HEK293 (cell line): ENCODE data around the gene DENND4B.
A peak's percentile ranks its signal among the peaks of the same experiment; 100 is the strongest.

Experiments used
- CTCF ChIP-seq: fragments of 450-650 bp; formaldehyde crosslinking; IDR thresholded peaks from 2 replicates; pipeline ENCODE4 v1.5.1; 2016; ENCODE audit warnings: missing biosample characterization, missing genetic modification characterization
- GLI2 ChIP-seq: fragments of 450-650 bp; formaldehyde crosslinking; IDR thresholded peaks from 2 replicates; pipeline ENCODE4; 2017; ENCODE audit warnings: missing biosample characterization, missing genetic modification characterization, low read depth, borderline replicate concordance
- HIC1 ChIP-seq: fragments of 450-650 bp; formaldehyde crosslinking; IDR thresholded peaks from 2 replicates; pipeline ENCODE4 v1.5.1; 2016; ENCODE audit warnings: missing biosample characterization, missing genetic modification characterization
- IKZF3 ChIP-seq: fragments of 450-650 bp; IDR thresholded peaks from 2 replicates; pipeline ENCODE4 v1.5.0; 2018; ENCODE audit warnings: missing biosample characterization, mild to moderate bottlenecking, missing genetic modification characterization, moderate library complexity
- KLF1 ChIP-seq: fragments of 450-650 bp; formaldehyde crosslinking; IDR thresholded peaks from 2 replicates; pipeline ENCODE4 v1.5.1; 2016; ENCODE audit warnings: missing biosample characterization, missing genetic modification characterization
- OSR2 ChIP-seq: fragments of 450-650 bp; formaldehyde crosslinking; IDR thresholded peaks from 2 replicates; pipeline ENCODE4 v1.5.1; 2016; ENCODE audit warnings: missing biosample characterization, missing genetic modification characterization
- PRDM1 ChIP-seq: fragments of 450-650 bp; formaldehyde crosslinking; IDR thresholded peaks from 2 replicates; pipeline ENCODE4; 2016; ENCODE audit warnings: missing biosample characterization, missing genetic modification characterization
- SCRT2 ChIP-seq: fragments of 450-650 bp; formaldehyde crosslinking; IDR thresholded peaks from 2 replicates; pipeline ENCODE4 v1.5.1; 2016; ENCODE audit warnings: missing biosample characterization, missing genetic modification characterization
- YY2 ChIP-seq: fragments of 450-650 bp; formaldehyde crosslinking; IDR thresholded peaks from 2 replicates; pipeline ENCODE4 v1.5.1; 2016; ENCODE audit warnings: missing biosample characterization, missing genetic modification characterization
- ZBTB10 ChIP-seq: fragments of 450-650 bp; formaldehyde crosslinking; IDR thresholded peaks from 2 replicates; pipeline ENCODE4 v1.5.1; 2016; ENCODE audit warnings: missing biosample characterization, missing genetic modification characterization
- ZBTB48 ChIP-seq: fragments of 450-650 bp; formaldehyde crosslinking; IDR thresholded peaks from 2 replicates; pipeline ENCODE4 v1.5.1; 2016; ENCODE audit warnings: missing biosample characterization, missing genetic modification characterization
- ZNF155 ChIP-seq: fragments of 450-650 bp; formaldehyde crosslinking; IDR thresholded peaks from 2 replicates; pipeline ENCODE4 v1.5.1; 2016; ENCODE audit warnings: missing biosample characterization, missing genetic modification characterization
- ZNF16 ChIP-seq: fragments of 450-650 bp; formaldehyde crosslinking; IDR thresholded peaks from 2 replicates; pipeline ENCODE4 v1.5.1; 2016; ENCODE audit warnings: low read depth, missing biosample characterization, missing genetic modification characterization
- ZNF19 ChIP-seq: fragments of 450-650 bp; formaldehyde crosslinking; IDR thresholded peaks from 2 replicates; pipeline ENCODE4; 2016; ENCODE audit warnings: missing biosample characterization, missing genetic modification characterization, low read depth
- ZNF239 ChIP-seq: fragments of 450-650 bp; formaldehyde crosslinking; IDR thresholded peaks from 2 replicates; pipeline ENCODE4 v1.5.1; 2016; ENCODE audit warnings: missing biosample characterization, missing genetic modification characterization
- ZNF354C ChIP-seq: fragments of 450-650 bp; formaldehyde crosslinking; IDR thresholded peaks from 2 replicates; pipeline ENCODE4 v1.5.1; 2016; ENCODE audit warnings: missing biosample characterization, missing genetic modification characterization, low read depth, borderline replicate concordance
- ZNF362 ChIP-seq: fragments of 450-650 bp; formaldehyde crosslinking; IDR thresholded peaks from 2 replicates; pipeline ENCODE4 v1.5.1; 2016; ENCODE audit warnings: missing biosample characterization, missing genetic modification characterization
- ZNF404 ChIP-seq: fragments of 450-650 bp; formaldehyde crosslinking; IDR thresholded peaks from 2 replicates; pipeline ENCODE4 v1.5.1; 2017; ENCODE audit warnings: missing biosample characterization, missing genetic modification characterization
- ZNF433 ChIP-seq: fragments of 450-650 bp; formaldehyde crosslinking; IDR thresholded peaks from 2 replicates; pipeline ENCODE4 v1.5.1; 2016; ENCODE audit warnings: missing biosample characterization, missing genetic modification characterization, low read depth
- ZNF473 ChIP-seq: fragments of 450-650 bp; formaldehyde crosslinking; IDR thresholded peaks from 2 replicates; pipeline ENCODE4 v1.5.1; 2017; ENCODE audit warnings: missing biosample characterization, missing genetic modification characterization
- ZNF488 ChIP-seq: fragments of 450-650 bp; formaldehyde crosslinking; IDR thresholded peaks from 2 replicates; pipeline ENCODE4 v1.5.1; 2016; ENCODE audit warnings: missing biosample characterization, missing genetic modification characterization
- ZNF529 ChIP-seq: fragments of 450-650 bp; formaldehyde crosslinking; IDR thresholded peaks from 2 replicates; pipeline ENCODE4 v1.5.1; 2017; ENCODE audit warnings: missing genetic modification characterization, missing biosample characterization; ENCODE audit not compliant: insufficient replicate concordance
- ZNF544 ChIP-seq: fragments of 450-650 bp; formaldehyde crosslinking; IDR thresholded peaks from 2 replicates; pipeline ENCODE4 v1.5.0; 2017; ENCODE audit warnings: missing biosample characterization, missing genetic modification characterization
- ZNF561 ChIP-seq: fragments of 450-650 bp; IDR thresholded peaks from 2 replicates; pipeline ENCODE4 v1.5.1; 2018; ENCODE audit warnings: missing biosample characterization, missing genetic modification characterization, borderline replicate concordance
- ZNF585B ChIP-seq: fragments of 450-650 bp; formaldehyde crosslinking; IDR thresholded peaks from 2 replicates; pipeline ENCODE4 v1.5.1; 2016; ENCODE audit warnings: missing biosample characterization, missing genetic modification characterization
- ZNF626 ChIP-seq: fragments of 450-650 bp; sonication (Bioruptor Pico); formaldehyde crosslinking; IDR thresholded peaks from 2 replicates; pipeline ENCODE4 v1.5.1; 2018; ENCODE audit warnings: missing biosample characterization, missing genetic modification characterization, inconsistent platforms
- ZNF629 ChIP-seq: fragments of 450-650 bp; formaldehyde crosslinking; IDR thresholded peaks from 2 replicates; pipeline ENCODE4 v1.5.1; 2017; ENCODE audit warnings: missing biosample characterization, missing genetic modification characterization
- ZNF645 ChIP-seq: fragments of 450-650 bp; formaldehyde crosslinking; IDR thresholded peaks from 2 replicates; pipeline ENCODE4; 2016; ENCODE audit warnings: missing biosample characterization, missing genetic modification characterization
- ZNF768 ChIP-seq: fragments of 450-650 bp; formaldehyde crosslinking; IDR thresholded peaks from 2 replicates; pipeline ENCODE4 v1.5.1; 2018; ENCODE audit warnings: missing biosample characterization, mild to moderate bottlenecking, missing genetic modification characterization
- ZNF830 ChIP-seq: fragments of 450-650 bp; IDR thresholded peaks from 2 replicates; pipeline ENCODE4 v1.5.0; 2018; ENCODE audit warnings: missing biosample characterization, missing genetic modification characterization, low read depth, mild to moderate bottlenecking, moderate library complexity

Gene DENND4B

GRCh38 chr1:153945795-153946621 lies 510 bp downstream of the DENND4B start (continued):
- peak; percentile 81 for TF ChIP-seq ZBTB10
- no peak for TF ChIP-seq ZNF561
- no peak for TF ChIP-seq ZNF16 (tag by site-specific recombination)
- peak; percentile 52; the same call in 1 of the 2 replicates for TF ChIP-seq ZBTB48 (tag by site-specific recombination)
- TF ChIP-seq ZNF19 (tag by site-specific recombination), result no peak
- TF ChIP-seq CTCF (tag by site-specific recombination), result peak; percentile 29; the same call in 1 of the 2 replicates
- TF ChIP-seq HIC1, result peak; percentile 94
- TF ChIP-seq SCRT2 (tag by site-specific recombination), result no peak
- no peak for TF ChIP-seq ZNF544 (tag by site-specific recombination)
- no peak for TF ChIP-seq ZNF433 (tag by site-specific recombination)
- TF ChIP-seq ZNF629 (tag by site-specific recombination), result peak; percentile 62; the same call in 1 of the 2 replicates
- TF ChIP-seq GLI2 (tag by site-specific recombination), result no peak
- no peak for TF ChIP-seq ZNF488 (tag by site-specific recombination)
- no peak for TF ChIP-seq ZNF626 (tag by site-specific recombination)
- no peak for TF ChIP-seq YY2 (tag by site-specific recombination)
- TF ChIP-seq ZNF768 (tag by site-specific recombination), result no peak
- TF ChIP-seq ZNF529 (tag by site-specific recombination), result no peak
- TF ChIP-seq ZNF155 (tag by site-specific recombination), result no peak
- no peak for TF ChIP-seq ZNF239 (tag by site-specific recombination)
- TF ChIP-seq ZNF645 (tag by site-specific recombination), result no peak; the same call in 1 of the 2 replicates
- no peak for TF ChIP-seq ZNF362 (tag by site-specific recombination)
- no peak for TF ChIP-seq IKZF3 (tag by site-specific recombination)
- no peak for TF ChIP-seq ZNF830 (tag by site-specific recombination)
- TF ChIP-seq ZNF404 (tag by site-specific recombination), result no peak
- TF ChIP-seq ZNF354C (tag by site-specific recombination), result no peak
- TF ChIP-seq OSR2 (tag by site-specific recombination), result peak; percentile 64
- TF ChIP-seq ZNF473 (tag by site-specific recombination), result no peak
- peak; percentile 59 for TF ChIP-seq KLF1
- no peak for TF ChIP-seq ZNF585B
- TF ChIP-seq PRDM1 (tag by site-specific recombination), result peak; percentile 77
